UCSD-AML1 (cell line): ENCODE data around the gene STRADA.

ENCODE experiments used
- DNase-seq: peaks from one replicate; lab custom pipeline; 2025; ENCODE audit not compliant: unreplicated experiment; lab: John Stamatoyannopoulos, UW

STRADA gene

GRCh38 chr17:63701868-63702720, 39.5 kb downstream of the STRADA start:
- DNase-seq, result peak; percentile 78

GRCh38 chr17:63701456-63701820, 40.2 kb downstream of the STRADA start:
- DNase-seq, result no peak

DNA sequence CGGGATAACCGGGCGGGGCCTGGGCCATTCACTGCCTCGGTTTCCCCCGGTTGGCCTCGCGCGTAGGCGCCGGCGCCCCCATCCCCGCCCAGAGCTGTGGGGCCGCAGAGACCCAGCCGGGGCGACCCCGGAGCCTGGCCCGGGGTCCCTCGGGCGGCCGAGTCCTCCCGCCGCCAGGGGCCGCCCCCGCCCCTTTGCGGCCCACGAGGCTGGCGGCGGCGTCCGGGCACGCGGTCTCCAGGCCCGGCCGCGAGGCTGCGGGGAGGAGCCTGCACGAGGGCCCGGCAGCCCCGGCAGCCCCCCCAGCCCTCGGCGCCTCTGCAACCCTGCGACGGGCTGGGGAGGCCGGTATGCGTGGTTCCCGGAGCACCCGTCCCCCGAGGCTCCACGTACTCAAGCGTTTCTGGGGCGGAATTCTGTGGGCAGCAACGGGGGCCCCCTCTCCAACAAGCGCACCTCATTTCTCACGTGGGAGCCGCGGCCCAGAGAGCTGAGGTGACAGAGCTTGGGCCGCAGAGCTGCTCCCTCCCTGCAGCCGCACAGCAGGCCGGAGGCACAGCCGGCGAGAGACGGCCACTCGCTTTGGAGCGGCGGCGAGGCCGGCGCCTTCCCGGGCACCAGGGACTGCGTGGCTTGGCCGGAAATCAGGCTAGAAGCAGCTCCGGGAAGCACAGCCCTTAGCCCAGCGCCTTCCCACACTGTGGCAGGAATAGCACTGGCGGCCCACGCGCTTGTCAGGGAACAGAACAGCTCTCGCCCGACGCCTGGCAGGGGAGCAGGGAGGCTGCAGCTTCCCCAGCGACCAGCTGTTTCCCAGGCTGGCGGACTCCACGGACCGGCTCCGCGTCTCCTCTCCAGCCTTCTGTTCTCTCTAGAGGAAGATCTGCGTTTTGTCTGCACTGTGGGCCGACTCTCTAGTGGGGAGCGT, 40.8 kb downstream of the STRADA start:
- DNase-seq, result peak; percentile 80

DNA sequence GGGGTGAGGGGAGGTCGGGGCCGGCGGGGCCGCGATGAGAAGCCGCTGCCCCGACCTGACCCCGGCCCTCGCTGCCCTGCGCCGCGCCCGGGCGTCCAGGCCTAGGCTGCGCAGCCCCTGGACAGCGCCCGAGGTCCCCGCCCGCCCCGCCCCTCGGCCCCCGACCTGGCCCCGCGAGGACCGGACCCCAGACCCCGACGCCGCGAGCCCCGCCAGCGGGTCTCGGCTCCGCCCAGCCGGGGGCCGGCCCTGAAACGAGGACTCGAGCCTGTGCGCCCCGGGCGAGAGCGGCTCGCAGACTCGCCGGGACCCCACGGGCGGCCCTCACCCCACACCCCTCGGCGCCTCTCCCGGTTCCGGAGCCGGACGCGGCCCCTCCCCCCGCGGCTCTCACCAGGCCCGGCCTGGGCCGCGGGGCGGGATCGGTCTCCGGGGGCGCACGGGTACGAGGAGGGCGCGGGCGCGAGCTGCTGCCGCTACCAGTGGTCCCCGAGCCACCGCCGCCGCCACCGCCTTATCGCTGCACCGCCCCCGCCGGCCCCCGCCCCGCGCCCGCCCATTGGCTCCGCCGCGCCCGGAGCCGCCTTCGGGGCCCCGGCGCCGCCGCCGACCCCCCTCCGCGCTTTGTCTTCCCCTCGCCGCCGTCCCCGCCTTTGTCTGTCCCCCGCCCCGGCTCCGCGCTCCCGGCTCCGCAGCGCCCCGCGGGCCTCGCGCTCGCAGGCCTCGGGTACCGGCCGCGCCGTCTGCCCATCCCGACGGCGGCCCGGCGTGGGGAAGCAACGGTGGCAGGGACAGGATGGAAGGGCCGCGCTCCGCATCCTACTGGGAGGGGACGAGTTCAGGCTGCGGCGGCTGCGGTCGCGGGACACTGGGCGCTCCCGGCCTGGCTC, 41.7 kb downstream of the STRADA start, which contains the start of gene LIMD2:
TSS of gene LIMD2 (minus strand) at position 488 of the 890 bp plus-strand sequence. CDS start 827 bp downstream, outside the sequence.
- peak; percentile 85 for DNase-seq

- DNase-seq, result peak; percentile 93
Observed at GRCh38 chr17:63698886-63699637, 42.5 kb downstream of the STRADA start.

DNA sequence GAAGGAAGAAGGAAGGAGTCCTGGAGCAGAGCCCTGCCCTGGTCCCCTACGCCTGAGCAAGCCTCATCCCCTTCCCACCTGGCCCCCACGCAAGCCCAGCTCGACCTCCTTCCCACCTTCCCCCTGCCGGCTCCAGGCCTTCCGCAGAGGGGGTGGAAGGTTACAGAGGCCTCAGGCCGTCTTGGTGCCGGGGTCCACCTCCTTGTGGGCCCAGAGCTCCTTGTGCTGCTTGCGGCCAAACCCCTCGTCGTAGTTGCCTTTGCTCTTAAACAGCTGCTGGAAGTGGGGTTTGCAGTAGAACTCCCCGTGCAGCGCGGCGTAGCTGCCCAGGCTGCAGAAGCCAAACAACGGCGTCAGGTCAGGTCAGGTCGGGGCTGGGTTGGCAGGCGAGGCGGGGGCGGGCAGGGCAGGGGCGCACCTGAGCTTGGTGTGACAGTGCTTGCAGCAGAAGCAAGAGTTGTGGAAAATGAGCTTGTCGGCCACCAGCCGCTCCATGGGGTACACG, 43.2 kb downstream of the STRADA start:
- DNase-seq, result no peak

- DNase-seq, result peak; percentile 86
Observed at GRCh38 chr17:63697341-63698286, 44.0 kb downstream of the STRADA start.

DNA sequence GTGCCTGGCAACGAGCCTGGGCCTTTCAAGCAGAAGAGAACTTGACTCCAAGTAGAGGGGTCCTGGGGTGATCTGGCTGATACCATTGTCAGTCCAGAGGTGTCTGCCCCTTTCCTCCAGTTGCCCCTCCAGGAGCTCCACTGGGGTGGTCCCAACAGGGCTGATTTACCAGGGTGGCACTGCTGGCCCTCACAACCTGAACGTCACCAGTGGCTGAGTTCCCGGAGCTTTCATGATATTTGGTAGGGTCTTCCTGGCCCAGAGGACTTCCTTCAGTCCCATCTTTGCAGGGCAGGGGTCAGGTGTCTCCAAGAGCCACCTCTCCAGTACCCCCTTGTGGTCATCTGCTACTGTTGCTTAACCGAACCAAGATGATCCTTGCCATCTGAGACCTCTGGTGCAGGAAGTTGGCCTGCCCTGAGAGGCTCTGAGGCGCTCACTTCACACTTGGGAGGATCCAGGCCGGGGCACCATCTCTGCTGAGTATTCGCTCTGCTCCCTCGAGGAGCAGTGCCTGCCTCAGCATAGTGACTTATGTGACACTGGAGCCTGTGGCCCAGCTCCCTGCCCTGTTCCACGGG, 45.1 kb downstream of the STRADA start:
- DNase-seq, result peak; percentile 58

GRCh38 chr17:63695889-63696288, 45.7 kb downstream of the STRADA start:
- no peak for DNase-seq

GRCh38 chr17:63694950-63695773, 46.4 kb downstream of the STRADA start:
- no peak for DNase-seq

- no peak for DNase-seq
Observed at GRCh38 chr17:63694229-63694949, 47.2 kb downstream of the STRADA start.

DNA sequence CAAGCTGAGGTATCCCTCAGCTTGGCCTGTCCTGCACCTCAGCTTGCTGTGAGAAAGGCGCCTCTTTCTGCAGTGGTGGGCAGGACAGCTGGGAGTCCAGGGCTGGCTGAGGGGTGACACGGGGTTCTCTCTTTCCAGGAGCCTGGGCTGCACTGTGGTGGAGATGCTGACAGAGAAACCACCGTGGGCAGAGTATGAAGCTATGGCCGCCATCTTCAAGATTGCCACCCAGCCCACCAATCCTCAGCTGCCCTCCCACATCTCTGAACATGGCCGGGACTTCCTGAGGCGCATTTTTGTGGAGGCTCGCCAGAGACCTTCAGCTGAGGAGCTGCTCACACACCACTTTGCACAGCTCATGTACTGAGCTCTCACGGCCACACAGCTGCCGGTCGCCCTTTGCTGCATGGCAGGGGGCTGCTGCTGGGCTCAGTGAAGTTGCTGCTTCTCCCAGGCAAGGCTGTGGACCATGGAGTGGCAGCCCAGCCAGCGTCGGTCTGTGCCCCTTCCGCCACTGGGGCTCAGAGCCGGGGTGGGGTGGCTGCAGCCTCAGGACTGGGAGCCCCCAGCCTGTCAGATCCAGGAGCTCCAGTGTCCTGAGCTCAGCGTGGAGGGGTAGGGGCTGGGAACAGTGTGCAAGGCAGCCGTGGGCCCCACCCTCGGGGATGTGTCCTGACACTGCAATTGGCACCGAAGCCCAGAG, 48.0 kb downstream of the STRADA start:
- DNase-seq, result no peak

DNA sequence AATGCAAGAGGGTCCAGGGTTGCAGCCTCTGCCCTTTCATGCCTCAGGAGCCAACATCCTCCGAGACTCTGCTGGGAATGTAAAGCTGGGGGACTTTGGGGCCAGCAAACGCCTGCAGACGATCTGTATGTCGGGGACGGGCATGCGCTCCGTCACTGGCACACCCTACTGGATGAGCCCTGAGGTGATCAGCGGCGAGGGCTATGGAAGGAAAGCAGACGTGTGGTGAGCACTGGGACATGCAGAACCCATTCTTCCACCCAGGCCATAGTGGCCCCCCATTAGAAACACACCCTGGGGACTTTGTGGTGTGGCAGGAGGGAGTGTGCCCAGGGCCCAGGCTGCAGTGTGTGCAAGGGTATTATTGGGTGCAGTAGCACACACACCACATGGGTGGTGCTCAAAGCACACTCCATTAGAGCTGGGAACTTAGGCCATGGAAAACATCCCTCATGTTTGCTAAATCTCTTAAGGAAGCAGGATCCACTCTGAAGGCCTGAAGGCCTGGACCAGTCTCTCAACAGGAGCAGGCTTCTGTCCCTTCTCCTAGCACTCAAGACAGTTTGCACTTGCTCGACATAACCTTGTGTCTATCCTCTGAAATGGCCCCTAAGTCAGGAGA, 49.3 kb downstream of the STRADA start:
- DNase-seq, result no peak

DNA sequence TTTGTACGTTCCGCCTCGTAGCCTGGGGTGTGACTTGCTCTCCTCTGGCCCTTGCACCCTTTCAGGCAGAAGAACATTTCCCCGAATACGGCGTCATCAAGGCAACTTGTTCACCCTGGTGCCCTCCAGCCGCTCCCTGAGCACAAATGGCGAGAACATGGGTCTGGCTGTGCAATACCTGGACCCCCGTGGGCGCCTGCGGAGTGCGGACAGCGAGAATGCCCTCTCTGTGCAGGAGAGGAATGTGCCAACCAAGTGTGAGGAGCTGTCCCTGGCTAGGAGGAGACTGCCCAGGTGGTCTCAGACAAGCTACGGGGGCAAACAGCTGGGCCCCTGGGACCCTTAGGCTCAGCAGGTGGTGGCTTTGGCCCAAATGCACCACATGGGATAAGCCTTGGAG, 52.1 kb downstream of the STRADA start:
- DNase-seq, result no peak

GRCh38 chr17:63688396-63689020, 53.1 kb downstream of the STRADA start:
- DNase-seq, result no peak
